Left renal pelvis (tissue), 4 donors: ENCODE measurements around the gene MSL3B.

Experiments used
- DNase-seq, 4 donors: peaks; one replicate each; pipeline ENCODE4 v3.0.0-alpha.2; 2013; ENCODE audit warnings: low read depth in 4 of 4, low spot score in 3 of 4

The MSL3B gene

GRCh38 chr2:233853883-233854240 is 14.3 kb downstream of the MSL3B start:
- no peak for DNase-seq

- no peak for DNase-seq
Measured at GRCh38 chr2:233853353-233853752, 14.8 kb downstream of the MSL3B start.

- DNase-seq, result no peak
Measured at GRCh38 chr2:233852056-233852455, 16.1 kb downstream of the MSL3B start.

GRCh38 chr2:233851169-233851568 is 17.0 kb downstream of the MSL3B start:
- DNase-seq, result no peak

- no peak for DNase-seq
Measured at GRCh38 chr2:233850745-233851144, 17.4 kb downstream of the MSL3B start.

GRCh38 chr2:233849607-233850271 is 18.4 kb downstream of the MSL3B start:
- DNase-seq, result no peak

GRCh38 chr2:233848276-233848675 is 19.9 kb downstream of the MSL3B start:
- DNase-seq, result no peak

- no peak for DNase-seq
Measured at GRCh38 chr2:233847248-233847898, 20.8 kb downstream of the MSL3B start.

- DNase-seq, result no peak
Measured at GRCh38 chr2:233846387-233847247, 21.6 kb downstream of the MSL3B start.

- no peak for DNase-seq
Measured at GRCh38 chr2:233845301-233846060, 22.7 kb downstream of the MSL3B start.

GRCh38 chr2:233844836-233845235 is 23.4 kb downstream of the MSL3B start:
- no peak for DNase-seq

GRCh38 chr2:233844064-233844807 is 23.9 kb downstream of the MSL3B start:
- no peak for DNase-seq

- no peak for DNase-seq
Measured at GRCh38 chr2:233841183-233841582, 27.0 kb downstream of the MSL3B start.

- DNase-seq, result no peak
Measured at GRCh38 chr2:233840520-233840919, 27.7 kb downstream of the MSL3B start.

- DNase-seq, result no peak
Measured at GRCh38 chr2:233839447-233839820, 28.8 kb downstream of the MSL3B start.

- DNase-seq, result no peak
Measured at GRCh38 chr2:233838726-233839446, 29.3 kb downstream of the MSL3B start.

- DNase-seq, result no peak
Measured at GRCh38 chr2:233838251-233838650, 29.9 kb downstream of the MSL3B start.

- no peak for DNase-seq
Measured at GRCh38 chr2:233837694-233838229, 30.4 kb downstream of the MSL3B start.

GRCh38 chr2:233836359-233836758 is 31.8 kb downstream of the MSL3B start:
- DNase-seq, result no peak
